B cell (primary cell): ENCODE measurements around the gene PRLR. TPM values are rescaled to one million over a fixed set of nuclear protein-coding genes. Genes with fewer than 3 reads are reported as not detected.

ENCODE experiments used
- ATAC-seq: fragments of 200-7000 bp; cut with Tn5 transposase; one replicate; pipeline ENCODE4 v1.10.0; 2021; ENCODE audit warnings: low read depth, mild to moderate bottlenecking, moderate number of reproducible peaks, moderate library complexity
- CTCF ChIA-PET: fragments of 350-600 bp; sonication (Branson Sonifier 250); formaldehyde crosslinking; loops from one replicate; lab custom pipeline; 2021; ENCODE audit warnings: antibody characterized with exemption, inconsistent platforms; lab: Charles Lee
- POLR2A ChIA-PET: fragments of 350-600 bp; sonication (Branson Sonifier 250); formaldehyde crosslinking; loops from one replicate; lab custom pipeline; 2021; ENCODE audit warnings: antibody characterized with exemption; lab: Charles Lee
- DNase-seq: peaks from one replicate; pipeline ENCODE4 v3.0.0; 2013
- H2AFZ ChIP-seq: 2 replicates; pipeline ENCODE4 v1.6.1; 2012; ENCODE audit warnings: mild to moderate bottlenecking, low read depth, low read length; ENCODE audit not compliant: insufficient read depth, poor library complexity, severe bottlenecking
- H3K27ac ChIP-seq, 2 donors: 1 replicate in 1 of 2; 2 replicates in 1 of 2; pipeline ENCODE4 v1.5.1; 2012 to 2013; ENCODE audit warnings: low read length in 2 of 2, mild to moderate bottlenecking in 2 of 2, moderate library complexity in 1 of 2
- H3K27me3 ChIP-seq, 4 experiments: fragments of 200-600 bp in 1 of 4; sonication (generic) in 1 of 4; replicated peaks in 1 of 4; 1 replicate in 2 of 4; 2 replicates in 2 of 4; pipeline versions ENCODE4 v1.6.1 to v1.7.0; 2013 to 2016; ENCODE audit warnings: low read length in 3 of 4, mild to moderate bottlenecking in 2 of 4, mixed read lengths in 1 of 4, moderate library complexity in 1 of 4; ENCODE audit not compliant: insufficient read depth in 4 of 4, control insufficient read depth in 3 of 4; ENCODE audit errors: control extremely low read depth in 1 of 4
- H3K36me3 ChIP-seq, 2 experiments: replicated peaks in 1 of 2; 1 replicate in 1 of 2; 2 replicates in 1 of 2; pipeline versions ENCODE4 v1.6.1 to v1.7.1; 2013; ENCODE audit warnings: low read length in 1 of 2; ENCODE audit not compliant: insufficient read depth in 2 of 2, control insufficient read depth in 1 of 2; ENCODE audit errors: control extremely low read depth in 1 of 2, extremely low read depth in 1 of 2
- H3K4me1 ChIP-seq, 2 donors: fragments of 200-600 bp in 1 of 2; sonication (generic) in 1 of 2; 1 replicate in 1 of 2; 2 replicates in 1 of 2; pipeline versions ENCODE4 v1.5.1 to v1.6.1; 2013 to 2017; ENCODE audit warnings: low read length in 2 of 2; ENCODE audit not compliant: control insufficient read depth in 2 of 2, insufficient read depth in 2 of 2
- H3K4me2 ChIP-seq: replicated peaks from 2 replicates; pipeline ENCODE3; 2012; ENCODE audit warnings: mild to moderate bottlenecking, low read depth, low read length; ENCODE audit not compliant: poor library complexity, severe bottlenecking
- H3K4me3 ChIP-seq, 5 experiments: fragments of 200-600 bp in 1 of 5; sonication (generic) in 1 of 5; 1 replicate in 3 of 5; 2 replicates in 2 of 5; pipeline versions ENCODE4 v1.5.1 to v1.7.0; 2011 to 2016; ENCODE audit warnings: low read length in 4 of 5, mild to moderate bottlenecking in 4 of 5, low read depth in 2 of 5, control low read depth in 1 of 5, moderate library complexity in 1 of 5; ENCODE audit not compliant: insufficient read depth in 1 of 5; ENCODE audit errors: control extremely low read depth in 1 of 5, extremely low read depth in 1 of 5
- H3K79me2 ChIP-seq: fragments of 200-600 bp; sonication (generic); one replicate; pipeline ENCODE4 v1.6.0; 2016; ENCODE audit warnings: low read length; ENCODE audit not compliant: control insufficient read depth, insufficient read depth
- H3K9ac ChIP-seq: fragments of 200-600 bp; sonication (generic); 2 replicates; pipeline ENCODE4 v1.6.1; 2017; ENCODE audit warnings: mild to moderate bottlenecking, low read length, moderate library complexity
- H3K9me3 ChIP-seq, 3 donors: one replicate each; pipeline versions ENCODE4 v1.6.1 to v1.7.1; 2013; ENCODE audit warnings: low read length in 2 of 3; ENCODE audit not compliant: control insufficient read depth in 2 of 3, insufficient read depth in 1 of 3; ENCODE audit errors: control extremely low read depth in 1 of 3
- H4K20me1 ChIP-seq: 2 replicates; pipeline ENCODE4 v1.6.0; 2012; ENCODE audit warnings: mild to moderate bottlenecking, low read length; ENCODE audit not compliant: insufficient read depth, control insufficient read depth, poor library complexity, severe bottlenecking
- H3K27ac Mint-ChIP-seq: one replicate; pipeline ENCODE4 v1.8.0; 2021; ENCODE audit warnings: mixed read lengths
- H3K27me3 Mint-ChIP-seq: one replicate; pipeline ENCODE4 v1.8.0; 2021; ENCODE audit warnings: mixed read lengths
- H3K4me1 Mint-ChIP-seq: one replicate; pipeline ENCODE4 v1.8.0; 2021; ENCODE audit warnings: mixed read lengths
- H3K4me3 Mint-ChIP-seq: one replicate; pipeline ENCODE4 v1.8.0; 2021; ENCODE audit warnings: mixed read lengths
- H3K9me3 Mint-ChIP-seq: one replicate; pipeline ENCODE4 v1.8.0; 2022; ENCODE audit warnings: mixed read lengths; ENCODE audit not compliant: insufficient read depth
- CTCF ChIP-seq: fragments of 200-600 bp; IDR thresholded peaks from one replicate; pipeline ENCODE4 v1.8.0; 2022; ENCODE audit warnings: antibody characterized with exemption, mild to moderate bottlenecking
- EZH2 ChIP-seq: IDR thresholded peaks from 2 replicates; pipeline ENCODE4 v1.6.1; 2012; ENCODE audit warnings: borderline replicate concordance, low read depth, mild to moderate bottlenecking, moderate library complexity, low read length; ENCODE audit not compliant: insufficient read depth, poor library complexity, severe bottlenecking
- WGBS: methylation state at CpG from one replicate; pipeline ENCODE4 v1.1.5; 2013; ENCODE audit warnings: missing lambda C conversion rate; ENCODE audit not compliant: insufficient coverage; 5-methylcytosine and 5-hydroxymethylcytosine counted together
- intact Hi-C: fragments of 100-400 bp; cut with micrococcal nuclease; formaldehyde crosslinking; loops from one replicate; pipeline ENCODE4 v1.10.0; 2022
- polyA plus RNA-seq: library from polyadenylated mRNA; depleted of rRNA; stranded (reverse); fragments of >200 nt; gene quantifications from 2 replicates; pipeline ENCODE4 v1.2.3, GENCODE V29; 2012
- total RNA-seq, 2 donors: library from RNA; stranded (reverse); fragments of 120-200 nt in 1 of 2; gene quantifications; 1 replicate in 1 of 2; 2 replicates in 1 of 2; pipeline versions ENCODE4 v1.2.3 to v1.2.4, GENCODE V29; 2013 to 2022

Gene PRLR
- total and polyA plus RNA-seq, 2 donors (not counting 1 experiment from before 2014, with no cell fraction given) = 0.39 TPM; not detected in 1

- no peak for ATAC-seq
- no peak for TF ChIP-seq EZH2
- Mint-ChIP-seq H3K4me3 (no peak overlapping the region), H3K27ac (no peak overlapping the region), H3K27me3 (peaks cover 3% of the 10 kb centered on the region), H3K9me3 (no peaks in the 10 kb centered on the region), H3K4me1 (no peaks in the 10 kb centered on the region)
- no peak overlapping the region for H3K27ac ChIP-seq
- intact Hi-C loops = no loop called here
- H3K4me2 ChIP-seq = no peak overlapping the region
- H4K20me1 ChIP-seq = no peaks in the 10 kb centered on the region
- no peak overlapping the region for H3K4me3 ChIP-seq
- no peaks in the 10 kb centered on the region for H3K4me1 ChIP-seq
- POLR2A ChIA-PET = no interaction called here
- H3K79me2 ChIP-seq = no peaks in the 10 kb centered on the region
- H3K9ac ChIP-seq = no peak overlapping the region
- H3K9me3 ChIP-seq = no peaks in the 10 kb centered on the region
- CTCF ChIA-PET = no interaction called here
- no peak for DNase-seq
- no peaks in the 10 kb centered on the region for H3K27me3 ChIP-seq
- no peaks in the 10 kb centered on the region for H3K36me3 ChIP-seq
- no peak overlapping the region for H2AFZ ChIP-seq
These were observed 171.0 kb downstream of the PRLR start for GRCh38 chr5:35059251-35059650.

- CTCF ChIA-PET = no interaction called here
- WGBS = no CpG with 5 or more reads among the region's 3 CpGs
- intact Hi-C loops = no loop called here
- Histone ChIP-seq H3K27ac (no peak overlapping the region), H3K4me1 (no peaks in the 10 kb centered on the region), H3K9ac (no peak overlapping the region), H2AFZ (no peak overlapping the region), H3K9me3 (no peaks in the 10 kb centered on the region), H3K4me3 (no peak overlapping the region), H4K20me1 (no peaks in the 10 kb centered on the region), H3K36me3 (no peaks in the 10 kb centered on the region), H3K27me3 (no peaks in the 10 kb centered on the region), H3K79me2 (no peaks in the 10 kb centered on the region), H3K4me2 (no peak overlapping the region)
- no peak for TF ChIP-seq CTCF
- TF ChIP-seq EZH2 = no peak
- POLR2A ChIA-PET = no interaction called here
- Mint-ChIP-seq H3K4me3 (no peak overlapping the region), H3K27ac (no peak overlapping the region), H3K9me3 (no peaks in the 10 kb centered on the region), H3K27me3 (peaks cover 3% of the 10 kb centered on the region), H3K4me1 (no peaks in the 10 kb centered on the region)
- DNase-seq (no peak), ATAC-seq (no peak)
These were observed 171.9 kb downstream of the PRLR start for GRCh38 chr5:35058374-35058788.
